Adrenal gland (tissue), 12 donors: ENCODE data around the gene GPR25. TPM values are rescaled to one million over a fixed set of nuclear protein-coding genes. Genes with fewer than 3 reads are reported as not detected.

Experiments
- DNase-seq, 7 donors: peaks; one replicate each; pipeline ENCODE4 v3.0.0-alpha.2; 2019 to 2020
- H3K27ac ChIP-seq, 5 donors: fragments of 200-600 bp; sonication (generic) in 4 of 5; 1 replicate in 3 of 5; 2 replicates in 2 of 5; pipeline versions ENCODE4 v1.5.1 to v1.8.0; 2016 to 2020; ENCODE audit warnings: mild to moderate bottlenecking in 1 of 5
- H3K27me3 ChIP-seq: fragments of 200-600 bp; 2 replicates; pipeline ENCODE4 v1.8.0; 2021
- H3K36me3 ChIP-seq, 2 donors: fragments of 200-600 bp; replicated peaks in 1 of 2; 1 replicate in 1 of 2; 2 replicates in 1 of 2; pipeline versions ENCODE4 v1.5.1 to v1.8.0; 2018 to 2022
- H3K4me1 ChIP-seq, 2 donors: fragments of 200-600 bp; replicated peaks in 1 of 2; 1 replicate in 1 of 2; 2 replicates in 1 of 2; pipeline versions ENCODE4 v1.5.1 to v1.8.0; 2018 to 2021
- H3K4me3 ChIP-seq, 4 donors: fragments of 200-600 bp; sonication (generic) in 3 of 4; one replicate each; pipeline ENCODE4 v1.5.1; 2016 to 2018
- H3K9me3 ChIP-seq, 3 donors: fragments of 200-600 bp; sonication (generic) in 1 of 3; replicated peaks in 1 of 3; 1 replicate in 2 of 3; 2 replicates in 1 of 3; pipeline versions ENCODE4 v1.5.1 to v1.8.0; 2016 to 2021
- CTCF ChIP-seq, 6 experiments: fragments of 450-650 bp in 4 of 6; fragments of 200-600 bp in 2 of 6; sonication (generic) in 1 of 6; IDR thresholded peaks; 1 replicate in 5 of 6; 2 replicates in 1 of 6; pipeline versions ENCODE4 v1.5.1 to v1.8.0; 2016 to 2021; ENCODE audit warnings: antibody characterized with exemption in 6 of 6, mild to moderate bottlenecking in 2 of 6, moderate library complexity in 1 of 6
- POLR2A ChIP-seq, 2 donors: fragments of 450-650 bp; IDR thresholded peaks; one replicate each; pipeline ENCODE4 v1.6.1; 2017; ENCODE audit warnings: antibody characterized with exemption in 2 of 2, mild to moderate bottlenecking in 2 of 2, moderate library complexity in 1 of 2
- WGBS, 4 donors: extraction: QIAGEN DNeasy Blood & Tissue Kit in 2 of 4; methylation state at CpG; one replicate each; pipeline versions ENCODE4 v1.1.5 to v1.1.7; 2013 to 2017; 5-methylcytosine and 5-hydroxymethylcytosine counted together
- intact Hi-C, 2 donors: fragments of 100-400 bp; cut with DNase I; formaldehyde crosslinking; loops; one replicate each; pipeline versions ENCODE4 v1.14.1 to v1.15.0; 2022 to 2023
- polyA plus RNA-seq, 3 donors: library from polyadenylated mRNA; stranded (reverse); fragments of 200-250 nt in 2 of 3; fragments of 350-450 nt in 1 of 3; fragmentation: Illumina TruSeq in 1 of 3; extraction: RNeasy Lipid Tissue Mini Kit (QIAGEN cat#74804) in 1 of 3; gene quantifications; one replicate each; pipeline ENCODE4 v1.2.3, GENCODE V29; 2013 to 2014
- total RNA-seq, 9 donors: library from RNA; depleted of rRNA in 4 of 9; stranded (reverse); fragments of >200 nt in 4 of 9; fragments of 120-200 nt in 1 of 9; fragmentation: NEBNext Ultra II Directional in 1 of 9; extraction: Animal tissue kit (Norgen Biotek cat#: 25700) in 1 of 9; gene quantifications; one replicate each; pipeline versions ENCODE4 v1.1.0 to v1.2.4, GENCODE V29; 2013 to 2023
- donor health status: healthy with polysubstance abuse.
- donor health status: Bipolar disorder and iron deficiency.
- donor health status: DM: yes; HTN: yes; CAD: no.
- donor health status: DM: no; HTN: no; CAD: no.
- donor health status: DM: no; HTN: no; CAD: no.
- donor health status: DM: yes; HTN: yes; CAD: no.

Gene GPR25
- total and polyA plus RNA-seq, 12 donors, result 0.18 to 0.69 TPM; not detected in 10

GRCh38 chr1:200837931-200838571 lies 34.7 kb upstream of the GPR25 start:
- peaks cover 0 to 9% of the 10 kb centered on the region in 2 donors for H3K36me3 ChIP-seq
- no peaks in the 10 kb centered on the region for H3K27me3 ChIP-seq
- DNase-seq, result no peak
- H3K4me3 ChIP-seq, result no peak overlapping the region
- H3K9me3 ChIP-seq, result no peaks in the 10 kb centered on the region
- 29 to 31% (median 30%) methylated on average over 2 of the region's 2 CpGs for WGBS, 4 donors
- peaks cover 0 to 10% of the 10 kb centered on the region in 2 donors for H3K4me1 ChIP-seq
- TF ChIP-seq POLR2A (IDR thresholded peaks at IDR 0.05), result no peak
- peak; percentile 47 to 77 (median 59) for TF ChIP-seq CTCF (IDR thresholded peaks at IDR 0.05)
- peak overlapping the region in 1 of 5 donors; percentile 19 for H3K27ac ChIP-seq
- intact Hi-C loops, result no loop called here

GRCh38 chr1:200838676-200839445 lies 33.9 kb upstream of the GPR25 start:
- intact Hi-C loops, result no loop called here
- WGBS, 4 donors, result 68 to 77% (median 72%) methylated on average over 3 of the region's 3 CpGs
- H3K4me3 ChIP-seq, result no peak overlapping the region
- peak overlapping the region in 1 of 5 donors; percentile 19 for H3K27ac ChIP-seq
- peaks cover 0 to 4% of the 10 kb centered on the region in 2 donors for H3K36me3 ChIP-seq
- peaks cover 0 to 10% of the 10 kb centered on the region in 2 donors for H3K4me1 ChIP-seq
- peak in 1 of 7 donors; percentile 14 for DNase-seq
- no peaks in the 10 kb centered on the region for H3K9me3 ChIP-seq
- H3K27me3 ChIP-seq, result no peaks in the 10 kb centered on the region
- TF ChIP-seq CTCF (IDR thresholded peaks at IDR 0.05), result no peak
- no peak for TF ChIP-seq POLR2A (IDR thresholded peaks at IDR 0.05)

- Histone ChIP-seq H3K27me3 (no peaks in the 10 kb centered on the region), H3K4me1 (no peaks in the 10 kb centered on the region), H3K9me3 (no peaks in the 10 kb centered on the region), H3K36me3 (peaks cover 0 to 59% of the 10 kb centered on the region in 2 donors), H3K4me3 (no peak overlapping the region), H3K27ac (no peak overlapping the region)
- WGBS, 4 donors, result 90 to 99% (median 93%) methylated on average over 4 of the region's 4 CpGs
- no peak for DNase-seq
- intact Hi-C loops, result loop anchor here in 1 of 2 donors (10.0 kb wide), 1 partner anchor 291 kb away; no protein-coding TSS in a partner anchor
- TF ChIP-seq POLR2A (IDR thresholded peaks at IDR 0.05) (no peak), CTCF (IDR thresholded peaks at IDR 0.05) (no peak)
Observed at GRCh38 chr1:200845360-200845759, 27.4 kb upstream of the GPR25 start.

GRCh38 chr1:200846398-200846797 lies 26.4 kb upstream of the GPR25 start:
- Histone ChIP-seq H3K36me3 (peaks cover 0 to 64% of the 10 kb centered on the region in 2 donors), H3K9me3 (no peaks in the 10 kb centered on the region), H3K27ac (no peak overlapping the region), H3K4me3 (no peak overlapping the region), H3K4me1 (no peaks in the 10 kb centered on the region), H3K27me3 (no peaks in the 10 kb centered on the region)
- WGBS, 4 donors, result 91 to 98% (median 97%) methylated on average over 1 of the region's 1 CpG
- TF ChIP-seq CTCF (IDR thresholded peaks at IDR 0.05), result no peak
- no peak for TF ChIP-seq POLR2A (IDR thresholded peaks at IDR 0.05)
- DNase-seq, result no peak
- intact Hi-C loops, result loop anchor here in 1 of 2 donors (10.0 kb wide), 1 partner anchor 292 kb away; no protein-coding TSS in a partner anchor
